Ecto neural progenitor cell (in vitro differentiated cells): ENCODE results near the gene GALNTL6.
"Not testable (repeated sequence)": the region's sequence is repeated elsewhere in the genome, so short reads cannot be mapped to it uniquely, and the experiment has no call there.

Source experiments
- DNase-seq: peaks from one replicate; pipeline ENCODE4 v3.0.0-alpha.2; 2018; ENCODE audit warnings: low spot score

The GALNTL6 gene

GRCh38 chr4:172868271-172868670 is 1055.1 kb downstream of the GALNTL6 start:
- no peak for DNase-seq

GRCh38 chr4:172869621-172870268 is 1056.5 kb downstream of the GALNTL6 start:
- no peak for DNase-seq

GRCh38 chr4:172871381-172871780 is 1058.2 kb downstream of the GALNTL6 start:
- DNase-seq: no peak

GRCh38 chr4:172874944-172875343 is 1061.7 kb downstream of the GALNTL6 start:
- no peak for DNase-seq

GRCh38 chr4:172876394-172876793 is 1063.2 kb downstream of the GALNTL6 start:
- DNase-seq: no peak

- no peak for DNase-seq
These were observed 1068.4 kb downstream of the GALNTL6 start for GRCh38 chr4:172881645-172882044.

GRCh38 chr4:172887358-172887757 is 1074.2 kb downstream of the GALNTL6 start:
- DNase-seq: not testable (repeated sequence)

GRCh38 chr4:172887959-172888358 is 1074.8 kb downstream of the GALNTL6 start:
- no peak for DNase-seq

GRCh38 chr4:172892300-172892699 is 1079.1 kb downstream of the GALNTL6 start:
- no peak for DNase-seq

- no peak for DNase-seq
These were observed 1082.5 kb downstream of the GALNTL6 start for GRCh38 chr4:172895699-172896098.

GRCh38 chr4:172897046-172897445 is 1083.8 kb downstream of the GALNTL6 start:
- DNase-seq: no peak

- DNase-seq: no peak
These were observed 1085.5 kb downstream of the GALNTL6 start for GRCh38 chr4:172898715-172899114.

GRCh38 chr4:172899861-172900260 is 1086.7 kb downstream of the GALNTL6 start:
- no peak for DNase-seq

GRCh38 chr4:172900900-172901299 is 1087.7 kb downstream of the GALNTL6 start:
- DNase-seq: no peak

GRCh38 chr4:172912468-172912867 is 1099.3 kb downstream of the GALNTL6 start:
- not testable (repeated sequence) for DNase-seq

- DNase-seq: not testable (repeated sequence)
These were observed 1104.2 kb downstream of the GALNTL6 start for GRCh38 chr4:172917403-172917802.

- no peak for DNase-seq
These were observed 1106.1 kb downstream of the GALNTL6 start for GRCh38 chr4:172919269-172919668.

- DNase-seq: no peak
These were observed 1114.1 kb downstream of the GALNTL6 start for GRCh38 chr4:172927096-172927814.

- no peak for DNase-seq
These were observed 1115.1 kb downstream of the GALNTL6 start for GRCh38 chr4:172928347-172928746.

GRCh38 chr4:172938072-172938829 is 1125.0 kb downstream of the GALNTL6 start:
- no peak for DNase-seq

GRCh38 chr4:172938870-172939269 is 1125.7 kb downstream of the GALNTL6 start:
- no peak for DNase-seq

- no peak for DNase-seq
These were observed 1129.6 kb downstream of the GALNTL6 start for GRCh38 chr4:172942840-172943239.

GRCh38 chr4:172945611-172946010 is 1132.4 kb downstream of the GALNTL6 start:
- DNase-seq: no peak
